Nephron progenitor cell (in vitro differentiated cells): ENCODE measurements around the gene ALDOB.

Experiments used
- DNase-seq: peaks from one replicate; pipeline ENCODE4 v3.0.0; 2021
- H3K27ac Mint-ChIP-seq: 2 replicates; pipeline ENCODE4 v1.8.0; 2021; ENCODE audit warnings: mild to moderate bottlenecking, moderate library complexity, mixed read lengths
- H3K27me3 Mint-ChIP-seq: 2 replicates; pipeline ENCODE4 v1.8.0; 2021; ENCODE audit warnings: mild to moderate bottlenecking, low read depth, mixed read lengths; ENCODE audit not compliant: poor library complexity
- H3K36me3 Mint-ChIP-seq: 2 replicates; pipeline ENCODE4 v1.8.0; 2021; ENCODE audit warnings: low read depth, mixed read lengths
- H3K4me1 Mint-ChIP-seq: 2 replicates; pipeline ENCODE4 v1.8.0; 2021; ENCODE audit warnings: mixed read lengths
- H3K4me3 Mint-ChIP-seq: 2 replicates; pipeline ENCODE4 v1.8.0; 2021; ENCODE audit warnings: mild to moderate bottlenecking, moderate library complexity, mixed read lengths
- H3K9me3 Mint-ChIP-seq: 2 replicates; pipeline ENCODE4 v1.8.0; 2021; ENCODE audit warnings: mild to moderate bottlenecking, moderate library complexity, mixed read lengths
- TF ChIP-seq, protein P1 (sequence below): fragments of 200-600 bp; sonication (generic); IDR thresholded peaks from 2 replicates; pipeline ENCODE4 v1.5.0; 2021; ENCODE audit warnings: antibody characterized with exemption

The ALDOB gene

DNA sequence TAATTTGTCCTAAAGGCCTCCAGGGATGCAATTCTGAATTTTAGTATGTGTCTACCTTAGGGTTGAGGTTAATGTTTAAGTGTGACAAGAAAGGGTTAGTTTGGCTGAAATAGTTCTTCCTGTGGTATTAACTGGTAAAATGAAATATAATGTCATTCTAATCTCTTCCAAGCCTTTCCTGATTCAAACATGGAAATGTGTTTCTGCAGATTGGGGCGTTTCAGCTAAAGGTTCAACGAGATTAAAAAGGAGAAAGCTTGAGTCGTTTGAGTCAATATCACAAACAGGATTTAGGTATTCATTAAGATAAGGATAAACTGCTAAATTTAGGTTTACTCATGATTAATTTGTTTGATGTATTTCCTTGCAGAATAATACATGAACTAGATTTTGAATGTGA is 34.4 kb upstream of the ALDOB start:
- DNase-seq, result no peak
- Mint-ChIP-seq H3K9me3 (no peaks in the 10 kb centered on the region), H3K36me3 (peaks cover 27% of the 10 kb centered on the region), H3K4me1 (peaks cover 10% of the 10 kb centered on the region), H3K27me3 (peaks cover 4% of the 10 kb centered on the region), H3K27ac (no peak overlapping the region), H3K4me3 (no peak overlapping the region)
- TF ChIP-seq, protein P1, sequence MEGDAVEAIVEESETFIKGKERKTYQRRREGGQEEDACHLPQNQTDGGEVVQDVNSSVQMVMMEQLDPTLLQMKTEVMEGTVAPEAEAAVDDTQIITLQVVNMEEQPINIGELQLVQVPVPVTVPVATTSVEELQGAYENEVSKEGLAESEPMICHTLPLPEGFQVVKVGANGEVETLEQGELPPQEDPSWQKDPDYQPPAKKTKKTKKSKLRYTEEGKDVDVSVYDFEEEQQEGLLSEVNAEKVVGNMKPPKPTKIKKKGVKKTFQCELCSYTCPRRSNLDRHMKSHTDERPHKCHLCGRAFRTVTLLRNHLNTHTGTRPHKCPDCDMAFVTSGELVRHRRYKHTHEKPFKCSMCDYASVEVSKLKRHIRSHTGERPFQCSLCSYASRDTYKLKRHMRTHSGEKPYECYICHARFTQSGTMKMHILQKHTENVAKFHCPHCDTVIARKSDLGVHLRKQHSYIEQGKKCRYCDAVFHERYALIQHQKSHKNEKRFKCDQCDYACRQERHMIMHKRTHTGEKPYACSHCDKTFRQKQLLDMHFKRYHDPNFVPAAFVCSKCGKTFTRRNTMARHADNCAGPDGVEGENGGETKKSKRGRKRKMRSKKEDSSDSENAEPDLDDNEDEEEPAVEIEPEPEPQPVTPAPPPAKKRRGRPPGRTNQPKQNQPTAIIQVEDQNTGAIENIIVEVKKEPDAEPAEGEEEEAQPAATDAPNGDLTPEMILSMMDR, result no peak

DNA sequence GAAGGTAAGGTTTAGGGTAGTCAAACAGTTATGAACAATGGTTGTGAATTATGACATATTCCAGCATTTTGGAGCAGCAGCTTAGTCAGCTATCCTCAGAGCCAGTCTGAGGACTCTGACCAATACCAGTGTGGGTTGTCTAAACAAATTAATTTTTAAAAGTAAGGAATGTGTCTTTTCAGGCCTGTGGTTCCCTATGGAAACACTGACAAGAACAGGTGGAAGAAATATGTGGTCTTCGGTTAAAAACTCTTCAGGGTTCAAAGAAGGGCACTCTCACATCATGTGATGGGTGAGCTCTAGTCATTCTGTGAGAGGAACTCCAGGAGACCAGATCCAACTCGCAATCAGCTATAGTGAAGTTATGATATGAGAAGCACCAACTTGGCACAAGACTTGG is 33.5 kb upstream of the ALDOB start:
- Mint-ChIP-seq H3K36me3 (peaks cover 17% of the 10 kb centered on the region), H3K4me1 (peaks cover 10% of the 10 kb centered on the region), H3K4me3 (no peak overlapping the region), H3K9me3 (no peaks in the 10 kb centered on the region), H3K27me3 (peaks cover 4% of the 10 kb centered on the region), H3K27ac (no peak overlapping the region)
- TF ChIP-seq, protein P1, result no peak
- DNase-seq, result no peak

DNA sequence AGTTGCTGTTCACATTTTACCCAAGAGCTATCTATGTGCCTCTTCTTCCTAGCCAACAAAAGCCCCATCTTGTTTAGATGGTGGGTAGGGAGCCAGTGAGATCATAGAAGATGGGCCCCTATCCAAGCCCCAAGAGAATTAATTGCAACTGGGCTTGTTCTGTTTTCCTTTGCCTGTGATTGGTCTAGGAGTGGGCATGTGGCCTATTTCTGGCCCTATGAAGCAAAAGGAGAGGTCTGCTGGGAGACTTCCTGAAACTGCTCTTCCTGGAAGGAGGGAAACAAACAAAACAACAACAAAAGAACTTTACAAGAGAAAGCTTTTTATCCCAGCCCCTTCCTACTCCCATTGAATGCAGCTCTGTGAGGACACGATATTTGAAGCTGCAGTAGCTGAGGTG is 32.5 kb upstream of the ALDOB start:
- H3K27ac Mint-ChIP-seq, result no peak overlapping the region
- TF ChIP-seq, protein P1, result no peak
- peaks cover 10% of the 10 kb centered on the region for H3K4me1 Mint-ChIP-seq
- H3K4me3 Mint-ChIP-seq, result no peak overlapping the region
- no peak for DNase-seq
- peaks cover 4% of the 10 kb centered on the region for H3K27me3 Mint-ChIP-seq
- no peaks in the 10 kb centered on the region for H3K9me3 Mint-ChIP-seq
- peaks cover 8% of the 10 kb centered on the region for H3K36me3 Mint-ChIP-seq

DNA sequence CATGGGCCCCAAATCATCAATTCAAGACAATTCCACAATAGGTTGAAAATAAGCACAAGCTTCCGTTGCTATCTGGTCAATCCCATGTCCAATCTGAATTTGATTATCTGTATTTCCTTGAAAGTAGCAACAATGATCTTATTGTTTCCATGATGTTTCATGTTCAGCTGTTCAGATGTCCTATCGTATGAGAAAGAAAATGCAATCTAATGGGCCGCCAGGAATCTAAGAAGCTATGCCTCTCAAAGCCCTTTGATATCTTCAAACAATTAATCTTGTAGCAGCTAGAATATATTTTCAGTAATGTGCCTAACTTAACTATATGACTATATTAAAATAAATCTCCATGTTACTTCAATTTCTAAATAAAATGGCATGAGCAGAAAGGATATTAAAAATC is 32.1 kb upstream of the ALDOB start:
- Mint-ChIP-seq H3K9me3 (no peaks in the 10 kb centered on the region), H3K4me1 (peaks cover 12% of the 10 kb centered on the region), H3K4me3 (no peak overlapping the region), H3K27ac (no peak overlapping the region), H3K27me3 (peaks cover 4% of the 10 kb centered on the region), H3K36me3 (peaks cover 7% of the 10 kb centered on the region)
- TF ChIP-seq, protein P1, result no peak
- no peak for DNase-seq

DNA sequence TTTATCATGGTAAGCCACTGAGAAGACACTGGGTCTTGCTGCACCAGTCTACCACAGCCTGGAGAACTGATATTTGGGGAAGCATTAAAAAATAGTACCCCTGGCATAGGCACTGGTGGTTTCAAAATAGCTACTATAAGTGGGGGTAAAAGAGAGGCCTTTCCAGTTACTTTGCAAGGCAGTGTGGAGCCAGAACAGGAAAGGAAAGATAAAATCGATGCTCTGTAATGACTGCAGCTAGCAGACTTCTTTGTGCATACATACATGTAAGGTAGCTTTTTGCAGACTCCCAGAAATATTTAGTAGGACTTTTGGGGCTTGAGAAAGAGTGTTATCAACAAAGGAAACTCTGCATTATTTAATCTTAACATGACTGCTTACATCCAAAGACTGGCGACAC is 31.3 kb upstream of the ALDOB start:
- H3K4me1 Mint-ChIP-seq, result peaks cover 12% of the 10 kb centered on the region
- TF ChIP-seq, protein P1, result no peak
- peaks cover under 1% of the 10 kb centered on the region for H3K36me3 Mint-ChIP-seq
- no peaks in the 10 kb centered on the region for H3K9me3 Mint-ChIP-seq
- no peak overlapping the region for H3K27ac Mint-ChIP-seq
- DNase-seq, result no peak
- H3K27me3 Mint-ChIP-seq, result peaks cover 4% of the 10 kb centered on the region
- no peak overlapping the region for H3K4me3 Mint-ChIP-seq

DNA sequence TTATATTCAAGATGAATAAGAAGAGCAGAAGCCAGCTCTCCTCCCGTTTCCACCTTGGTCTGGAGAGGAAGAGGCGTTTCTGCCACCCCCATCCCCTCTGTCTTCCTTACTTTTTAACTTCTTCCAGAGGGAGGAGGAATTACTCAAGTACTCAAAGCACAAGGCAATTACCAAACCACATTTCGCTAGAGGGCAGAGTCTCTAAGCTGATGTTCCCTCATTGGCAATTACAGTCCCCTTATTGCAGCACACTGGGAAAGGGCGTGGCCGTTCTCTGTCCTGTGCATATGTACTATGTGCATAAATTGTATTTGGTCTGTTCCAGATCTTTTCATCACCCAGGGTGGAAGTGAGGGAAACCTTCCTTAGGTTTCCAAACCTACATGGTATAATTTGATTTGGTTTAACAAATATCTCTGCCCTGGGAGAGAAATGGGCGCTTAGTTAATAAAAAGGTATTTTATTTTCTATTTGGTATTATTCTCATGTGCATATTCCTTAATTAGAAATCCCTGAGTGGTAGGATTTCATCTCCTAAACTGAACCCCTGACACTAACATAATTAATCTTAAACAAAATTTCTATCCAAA is 29.8 kb upstream of the ALDOB start:
- Mint-ChIP-seq H3K36me3 (no peaks in the 10 kb centered on the region), H3K4me3 (no peak overlapping the region), H3K9me3 (peaks cover 6% of the 10 kb centered on the region), H3K4me1 (peaks cover 12% of the 10 kb centered on the region), H3K27me3 (peaks cover 4% of the 10 kb centered on the region), H3K27ac (no peak overlapping the region)
- DNase-seq, result no peak
- TF ChIP-seq, protein P1, result no peak
